SH-SY5Y (cell line): ENCODE data around the gene ACBD6.

Experiments
- GATA2 ChIP-seq: IDR thresholded peaks from 2 replicates; pipeline ENCODE4 v1.6.1; 2011; ENCODE audit warnings: mild to moderate bottlenecking, low read depth, low read length
- GATA3 ChIP-seq: IDR thresholded peaks from 2 replicates; pipeline ENCODE4 v1.6.1; 2011; ENCODE audit warnings: low read depth, mild to moderate bottlenecking, low read length, moderate library complexity

- TF ChIP-seq GATA2 (no peak), GATA3 (no peak)
Measured at GRCh38 chr1:180265201-180265600, 237.2 kb downstream of the ACBD6 start.
